Thyroid gland (tissue), 4 donors: ENCODE data around the gene EML6. TPM values are rescaled to one million over a fixed set of nuclear protein-coding genes. Genes with fewer than 3 reads are reported as not detected.

Experiments
- DNase-seq, 2 donors: peaks; one replicate each; pipeline ENCODE4 v3.0.0-alpha.2; 2019
- H3K27ac ChIP-seq, 3 donors: fragments of 200-600 bp; sonication (generic); 1 replicate in 2 of 3; 2 replicates in 1 of 3; pipeline ENCODE4 v1.5.1; 2016 to 2019; ENCODE audit warnings: mild to moderate bottlenecking in 1 of 3, moderate library complexity in 1 of 3
- H3K27me3 ChIP-seq: fragments of 200-600 bp; sonication (generic); one replicate; pipeline ENCODE4 v1.5.1; 2019
- H3K36me3 ChIP-seq, 2 donors: fragments of 200-600 bp; sonication (generic); one replicate each; pipeline ENCODE4 v1.5.1; 2016 to 2019
- H3K4me1 ChIP-seq, 2 donors: fragments of 200-600 bp; sonication (generic); one replicate each; pipeline ENCODE4 v1.5.1; 2017 to 2019
- H3K4me3 ChIP-seq, 3 donors: fragments of 200-600 bp; sonication (generic); replicated peaks in 1 of 3; 1 replicate in 2 of 3; 2 replicates in 1 of 3; pipeline ENCODE4 v1.5.1; 2016; ENCODE audit warnings: mild to moderate bottlenecking in 1 of 3
- H3K9me3 ChIP-seq: fragments of 200-600 bp; sonication (generic); one replicate; pipeline ENCODE4 v1.5.1; 2017
- POLR2A ChIP-seq, 2 donors: fragments of 450-650 bp; IDR thresholded peaks; one replicate each; pipeline ENCODE4 v1.6.1; 2017; ENCODE audit warnings: antibody characterized with exemption in 2 of 2, mild to moderate bottlenecking in 2 of 2, moderate library complexity in 1 of 2
- WGBS, 2 donors: methylation state at CpG; one replicate each; pipeline ENCODE4 v1.1.5; 2017; 5-methylcytosine and 5-hydroxymethylcytosine counted together
- intact Hi-C: fragments of 100-400 bp; cut with DNase I; formaldehyde crosslinking; loops from one replicate; pipeline ENCODE4 v1.15.1; 2023
- total RNA-seq, 4 donors: library from RNA; depleted of rRNA; stranded (reverse); fragments of >200 nt; gene quantifications; one replicate each; pipeline ENCODE4 v1.2.3, GENCODE V29; 2016
- TF ChIP-seq, protein P1 (sequence below), 6 experiments: fragments of 200-600 bp in 3 of 6; fragments of 450-650 bp in 3 of 6; sonication (generic) in 3 of 6; IDR thresholded peaks; one replicate each; pipeline ENCODE4 v1.5.1; 2016 to 2019; ENCODE audit warnings: antibody characterized with exemption in 6 of 6, mild to moderate bottlenecking in 2 of 6, inconsistent platforms in 1 of 6, moderate library complexity in 1 of 6

Gene EML6
- 10 to 100 TPM in 3 of 4 donors, 1 to 10 TPM in 1; 5.6 to 24.8 (median 20.3) TPM for total RNA-seq

DNA sequence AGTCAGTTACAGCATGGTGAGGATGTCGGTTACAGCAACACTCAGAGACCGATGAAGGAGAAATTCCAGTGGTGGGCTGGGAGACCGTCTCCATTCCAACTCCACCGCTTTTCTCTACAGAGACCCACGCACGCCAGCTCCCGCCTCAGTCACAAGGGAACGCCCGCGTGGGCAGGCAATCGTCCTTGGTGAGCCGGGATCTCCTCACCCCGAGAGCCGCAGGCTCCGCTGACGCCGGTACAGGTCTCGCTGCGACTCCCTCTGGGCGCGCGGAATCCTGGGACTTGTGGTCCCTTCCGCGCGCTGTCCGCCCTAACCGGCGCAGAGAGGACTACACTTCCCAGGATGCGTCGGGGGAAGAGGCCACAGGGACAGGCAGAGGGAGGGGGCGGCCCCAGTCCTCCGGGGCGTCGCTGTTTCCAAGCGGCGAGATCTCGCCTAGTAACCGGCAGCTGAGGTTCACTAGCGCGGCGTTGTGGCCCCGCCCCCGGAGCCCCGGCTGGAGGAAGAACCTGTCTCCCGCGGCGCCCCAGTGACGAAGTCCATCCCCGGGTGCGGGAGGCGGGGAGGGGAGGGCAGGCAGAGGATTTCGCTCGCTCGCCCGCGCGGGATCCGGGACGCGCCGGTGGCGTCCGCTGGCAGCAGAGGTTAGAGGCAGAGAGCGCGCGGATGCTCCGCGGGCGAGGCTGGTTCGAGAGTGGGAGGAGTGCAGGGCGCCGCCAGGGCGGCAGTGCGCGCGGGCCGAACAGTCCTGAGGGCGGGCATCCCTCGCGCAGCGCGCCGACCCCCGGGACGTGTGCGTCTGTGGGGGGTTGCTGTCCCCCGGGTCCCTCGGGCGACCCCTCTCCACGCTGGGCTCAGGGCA is at the start of gene EML6:
EML6 (plus strand) TSS at position 532 of the 865 bp plus-strand sequence. CDS start 1,400 bp downstream, outside the sequence.
- H3K36me3 ChIP-seq, result no peaks in the 10 kb centered on the region
- peak within 1 kb of the TSS; percentile 38 to 64 (median 60) for H3K4me3 ChIP-seq
- intact Hi-C loops, result no loop called here
- 0% methylated on average over 17 to 20 of the region's 90 CpGs for WGBS, 2 donors
- peaks cover 0 to 11% of the 10 kb centered on the region in 2 donors for H3K4me1 ChIP-seq
- peak in 1 of 2 donors; percentile 94 for TF ChIP-seq POLR2A (IDR thresholded peaks at IDR 0.05)
- TF ChIP-seq, protein P1, sequence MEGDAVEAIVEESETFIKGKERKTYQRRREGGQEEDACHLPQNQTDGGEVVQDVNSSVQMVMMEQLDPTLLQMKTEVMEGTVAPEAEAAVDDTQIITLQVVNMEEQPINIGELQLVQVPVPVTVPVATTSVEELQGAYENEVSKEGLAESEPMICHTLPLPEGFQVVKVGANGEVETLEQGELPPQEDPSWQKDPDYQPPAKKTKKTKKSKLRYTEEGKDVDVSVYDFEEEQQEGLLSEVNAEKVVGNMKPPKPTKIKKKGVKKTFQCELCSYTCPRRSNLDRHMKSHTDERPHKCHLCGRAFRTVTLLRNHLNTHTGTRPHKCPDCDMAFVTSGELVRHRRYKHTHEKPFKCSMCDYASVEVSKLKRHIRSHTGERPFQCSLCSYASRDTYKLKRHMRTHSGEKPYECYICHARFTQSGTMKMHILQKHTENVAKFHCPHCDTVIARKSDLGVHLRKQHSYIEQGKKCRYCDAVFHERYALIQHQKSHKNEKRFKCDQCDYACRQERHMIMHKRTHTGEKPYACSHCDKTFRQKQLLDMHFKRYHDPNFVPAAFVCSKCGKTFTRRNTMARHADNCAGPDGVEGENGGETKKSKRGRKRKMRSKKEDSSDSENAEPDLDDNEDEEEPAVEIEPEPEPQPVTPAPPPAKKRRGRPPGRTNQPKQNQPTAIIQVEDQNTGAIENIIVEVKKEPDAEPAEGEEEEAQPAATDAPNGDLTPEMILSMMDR (IDR thresholded peaks at IDR 0.05), result peak in 2 of 6 experiments; percentile 14 to 32
- peak within 1 kb of the TSS in 2 of 3 donors; percentile 55 to 63 for H3K27ac ChIP-seq
- H3K27me3 ChIP-seq, result no peaks in the 10 kb centered on the region
- DNase-seq, result peak; percentile 99
- H3K9me3 ChIP-seq, result no peaks in the 10 kb centered on the region

DNA sequence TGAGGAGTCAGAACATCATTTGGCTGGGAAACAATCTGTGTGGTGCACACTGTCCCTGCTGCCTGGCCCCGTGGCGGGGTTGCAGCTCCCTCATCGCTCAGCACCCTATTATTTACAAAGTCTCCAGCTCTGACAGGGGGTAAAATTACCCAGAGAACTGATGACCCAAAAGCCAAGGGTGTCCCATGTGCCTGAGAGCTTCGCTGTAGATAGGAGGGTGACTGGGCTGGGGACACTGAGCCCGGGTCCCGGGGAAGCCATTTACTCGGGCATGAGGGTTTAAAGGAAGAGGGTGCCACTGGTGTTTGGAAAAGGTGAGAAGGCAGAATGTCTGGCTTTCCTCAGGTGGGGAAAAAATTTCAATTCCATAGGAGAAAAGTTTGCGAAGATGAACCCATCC is 48.2 kb upstream of the EML6 start:
- Histone ChIP-seq H3K9me3 (no peaks in the 10 kb centered on the region), H3K4me1 (peaks cover 50 to 57% of the 10 kb centered on the region in 2 donors), H3K4me3 (no peak overlapping the region), H3K27me3 (no peaks in the 10 kb centered on the region), H3K36me3 (no peaks in the 10 kb centered on the region), H3K27ac (peak overlapping the region in 2 of 3 donors; percentile 40 to 97)
- DNase-seq, result peak; percentile 14 to 27
- TF ChIP-seq, protein P1 (IDR thresholded peaks at IDR 0.05), result no peak
- no peak for TF ChIP-seq POLR2A (IDR thresholded peaks at IDR 0.05)
- WGBS, 2 donors, result 54 to 78% methylated on average over 8 of the region's 8 CpGs
- intact Hi-C loops, result no loop called here

DNA sequence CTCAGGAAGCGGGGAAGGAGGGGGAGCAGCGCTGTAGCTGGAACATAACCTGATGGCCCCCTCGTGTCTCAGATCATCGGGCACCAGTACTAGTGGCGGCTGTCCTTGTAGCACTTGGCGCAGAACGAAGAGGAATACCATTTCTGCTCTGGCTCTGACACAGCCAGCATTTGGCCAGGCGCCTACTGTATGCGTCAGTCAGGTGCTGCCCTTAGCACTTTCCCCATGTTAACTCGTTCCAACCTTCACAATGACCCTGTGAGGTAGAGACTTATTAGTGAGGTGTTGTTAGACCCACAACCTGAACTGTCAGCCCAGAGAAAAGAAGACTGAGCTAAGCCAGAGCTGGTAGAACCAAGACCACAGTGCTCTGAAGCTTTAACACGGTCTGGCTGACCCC is 47.7 kb upstream of the EML6 start:
- Histone ChIP-seq H3K4me1 (peaks cover 46 to 54% of the 10 kb centered on the region in 2 donors), H3K27ac (peak overlapping the region; percentile 60 to 73 (median 62)), H3K9me3 (no peaks in the 10 kb centered on the region), H3K36me3 (no peaks in the 10 kb centered on the region), H3K4me3 (no peak overlapping the region), H3K27me3 (no peaks in the 10 kb centered on the region)
- intact Hi-C loops, result no loop called here
- 23 to 43% methylated on average over 11 of the region's 11 CpGs for WGBS, 2 donors
- TF ChIP-seq POLR2A (IDR thresholded peaks at IDR 0.05), result no peak
- TF ChIP-seq, protein P1 (IDR thresholded peaks at IDR 0.05), result no peak
- DNase-seq, result peak; percentile 95 to 96

DNA sequence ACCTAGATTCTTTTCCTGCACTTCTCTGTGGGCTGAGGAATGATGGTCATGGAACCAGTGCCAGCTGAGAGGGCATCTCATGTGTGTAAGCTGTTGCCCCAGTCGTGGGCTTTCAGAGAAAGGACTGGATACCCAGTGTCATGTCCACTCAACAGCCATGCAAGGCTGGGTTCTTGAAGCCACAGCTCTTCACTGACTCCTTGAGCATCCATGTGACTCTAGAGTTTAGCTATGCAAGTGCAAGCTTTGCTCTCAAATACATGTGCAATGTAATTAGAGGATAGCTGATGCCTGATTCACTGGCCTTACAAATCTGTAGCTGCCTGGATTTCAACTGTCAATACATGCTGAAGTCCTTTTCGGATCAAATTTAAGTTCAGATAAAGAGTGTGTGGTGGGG is 46.8 kb upstream of the EML6 start:
- TF ChIP-seq, protein P1 (IDR thresholded peaks at IDR 0.05), result no peak
- no peak for TF ChIP-seq POLR2A (IDR thresholded peaks at IDR 0.05)
- intact Hi-C loops, result no loop called here
- H3K9me3 ChIP-seq, result no peaks in the 10 kb centered on the region
- H3K4me1 ChIP-seq, result peaks cover 46 to 54% of the 10 kb centered on the region in 2 donors
- no peaks in the 10 kb centered on the region for H3K36me3 ChIP-seq
- 28 to 32% methylated on average over 2 of the region's 2 CpGs for WGBS, 2 donors
- peak; percentile 67 to 70 for DNase-seq
- no peaks in the 10 kb centered on the region for H3K27me3 ChIP-seq
- no peak overlapping the region for H3K4me3 ChIP-seq
- H3K27ac ChIP-seq, result peak overlapping the region; percentile 23 to 73 (median 62)
